Measurements from ENCODE around the gene THRB.

- no peak for TF ChIP-seq CTCF (IDR thresholded peaks at IDR 0.05)
- no peak for TF ChIP-seq POLR2A (IDR thresholded peaks at IDR 0.05)
- TF ChIP-seq EP300 (IDR thresholded peaks at IDR 0.05), result no peak
Measured at GRCh38 chr3:24472358-24472757, 22.3 kb downstream of the THRB start.
